Retinal pigment epithelial cell (primary cell): ENCODE measurements around the gene ABCG4.
"Not testable (repeated sequence)": the region's sequence is repeated elsewhere in the genome, so short reads cannot be mapped to it uniquely, and the experiment has no call there.

ENCODE experiments used
- DNase-seq: peaks from one replicate; pipeline ENCODE4 v3.0.0-alpha.2; 2010; ENCODE audit warnings: low read depth
- H3K4me3 ChIP-seq: 2 replicates; pipeline ENCODE4 v1.5.1; 2011; ENCODE audit warnings: mild to moderate bottlenecking, low read length, control low read depth, moderate library complexity
- TF ChIP-seq, protein P1 (sequence below): conservative IDR thresholded peaks from 2 replicates; pipeline ENCODE4 v1.5.1; 2011; ENCODE audit warnings: low read depth, low read length, control low read depth, inconsistent platforms

Gene ABCG4

DNA sequence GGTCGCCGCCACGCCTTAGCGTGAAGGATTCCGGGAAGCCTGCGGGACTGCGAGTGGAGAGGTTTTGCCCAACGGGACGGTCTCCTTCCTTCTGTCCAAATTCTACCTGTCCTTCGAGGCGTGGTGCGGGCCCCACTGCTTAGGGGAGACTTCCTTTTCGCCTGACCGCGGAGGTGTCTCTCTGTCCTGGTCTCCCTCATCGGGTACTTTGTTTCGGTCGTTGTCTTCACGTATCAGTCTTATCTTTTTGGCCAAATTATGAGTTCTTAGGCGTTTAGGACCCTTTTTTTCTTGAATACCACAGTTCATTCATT lies 27.1 kb upstream of the ABCG4 start:
- TF ChIP-seq, protein P1, sequence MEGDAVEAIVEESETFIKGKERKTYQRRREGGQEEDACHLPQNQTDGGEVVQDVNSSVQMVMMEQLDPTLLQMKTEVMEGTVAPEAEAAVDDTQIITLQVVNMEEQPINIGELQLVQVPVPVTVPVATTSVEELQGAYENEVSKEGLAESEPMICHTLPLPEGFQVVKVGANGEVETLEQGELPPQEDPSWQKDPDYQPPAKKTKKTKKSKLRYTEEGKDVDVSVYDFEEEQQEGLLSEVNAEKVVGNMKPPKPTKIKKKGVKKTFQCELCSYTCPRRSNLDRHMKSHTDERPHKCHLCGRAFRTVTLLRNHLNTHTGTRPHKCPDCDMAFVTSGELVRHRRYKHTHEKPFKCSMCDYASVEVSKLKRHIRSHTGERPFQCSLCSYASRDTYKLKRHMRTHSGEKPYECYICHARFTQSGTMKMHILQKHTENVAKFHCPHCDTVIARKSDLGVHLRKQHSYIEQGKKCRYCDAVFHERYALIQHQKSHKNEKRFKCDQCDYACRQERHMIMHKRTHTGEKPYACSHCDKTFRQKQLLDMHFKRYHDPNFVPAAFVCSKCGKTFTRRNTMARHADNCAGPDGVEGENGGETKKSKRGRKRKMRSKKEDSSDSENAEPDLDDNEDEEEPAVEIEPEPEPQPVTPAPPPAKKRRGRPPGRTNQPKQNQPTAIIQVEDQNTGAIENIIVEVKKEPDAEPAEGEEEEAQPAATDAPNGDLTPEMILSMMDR, result no peak
- H3K4me3 ChIP-seq, result peak overlapping the region; percentile 88
- DNase-seq, result no peak

DNA sequence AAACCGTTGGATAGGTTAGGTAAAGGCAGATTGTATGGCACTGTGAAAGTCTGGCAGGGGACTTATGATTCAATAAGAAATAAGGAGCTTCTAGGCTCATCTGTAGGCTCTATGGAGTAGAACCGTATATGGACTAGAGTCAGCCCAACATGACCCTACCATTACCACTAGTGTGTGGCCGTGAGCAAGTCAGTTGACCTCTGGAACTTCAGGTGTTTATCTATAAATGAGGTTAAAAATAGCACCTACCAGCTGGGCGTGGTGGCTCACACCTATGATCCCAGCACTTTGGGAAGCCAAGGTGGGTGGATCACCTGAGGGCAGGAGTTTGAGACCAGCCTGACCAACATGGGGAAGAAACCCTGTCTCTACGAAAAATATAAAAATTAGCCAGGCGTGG lies 23.0 kb upstream of the ABCG4 start:
- DNase-seq, result no peak
- no peak overlapping the region for H3K4me3 ChIP-seq
- TF ChIP-seq, protein P1, result no peak

- no peak overlapping the region for H3K4me3 ChIP-seq
- DNase-seq, result no peak
- TF ChIP-seq, protein P1, result no peak
Observed at GRCh38 chr11:119126675-119127268, 22.1 kb upstream of the ABCG4 start.

GRCh38 chr11:119130662-119131061 lies 18.2 kb upstream of the ABCG4 start:
- TF ChIP-seq, protein P1, result no peak
- no peak for DNase-seq
- no peak overlapping the region for H3K4me3 ChIP-seq

DNA sequence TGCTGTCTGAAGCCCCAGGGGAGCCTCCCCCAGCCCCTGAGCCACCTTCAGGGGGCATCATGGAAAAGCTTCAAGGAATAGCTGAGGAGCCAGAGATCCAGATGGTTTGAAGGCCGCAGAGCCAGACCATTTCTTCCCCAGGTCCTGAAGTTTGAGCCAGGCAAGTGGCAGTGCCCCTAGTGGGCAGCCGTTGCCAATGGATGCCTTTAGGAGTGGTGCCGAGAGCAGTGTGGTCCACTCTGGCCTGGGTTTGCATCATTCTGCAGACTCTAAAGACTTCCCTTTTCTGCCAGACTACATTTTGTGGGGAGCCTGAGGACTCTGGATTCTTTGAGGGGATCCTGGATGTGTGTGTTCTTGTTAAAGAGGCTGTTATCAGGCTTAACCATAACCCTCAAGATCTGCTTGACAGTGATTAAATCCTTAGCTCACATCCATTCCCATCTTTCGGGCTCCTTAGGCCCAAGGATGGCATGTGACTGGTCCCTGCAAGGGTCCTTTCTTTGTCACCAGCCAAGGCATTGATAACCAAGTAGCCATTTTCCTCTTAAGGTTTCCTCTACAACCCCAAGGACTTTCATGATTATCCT lies 14.4 kb upstream of the ABCG4 start:
- H3K4me3 ChIP-seq, result no peak overlapping the region

GRCh38 chr11:119139276-119139675 lies 9.6 kb upstream of the ABCG4 start:
- not testable (repeated sequence) for DNase-seq, H3K4me3 ChIP-seq

More for the DNA sequence above, 14.4 kb upstream of the ABCG4 start:
- no peak for DNase-seq
- TF ChIP-seq, protein P1, result peak; percentile 79

- DNase-seq, result peak; percentile 32
- TF ChIP-seq, protein P1, result peak; percentile 72
- no peak overlapping the region for H3K4me3 ChIP-seq
Observed at GRCh38 chr11:119144825-119145486, 3.9 kb upstream of the ABCG4 start.
